GM19328 (cell line): ENCODE results near the gene KCTD3.
A peak's percentile ranks its signal among the peaks of the same experiment; 100 is the strongest.

Experiments
- ATAC-seq: cut with Tn5 transposase; IDR thresholded peaks from one replicate; pipeline ENCODE4 v1.9.1; 2021; ENCODE audit warnings: mild to moderate bottlenecking, moderate library complexity; ENCODE audit not compliant: unreplicated experiment

The KCTD3 gene

DNA sequence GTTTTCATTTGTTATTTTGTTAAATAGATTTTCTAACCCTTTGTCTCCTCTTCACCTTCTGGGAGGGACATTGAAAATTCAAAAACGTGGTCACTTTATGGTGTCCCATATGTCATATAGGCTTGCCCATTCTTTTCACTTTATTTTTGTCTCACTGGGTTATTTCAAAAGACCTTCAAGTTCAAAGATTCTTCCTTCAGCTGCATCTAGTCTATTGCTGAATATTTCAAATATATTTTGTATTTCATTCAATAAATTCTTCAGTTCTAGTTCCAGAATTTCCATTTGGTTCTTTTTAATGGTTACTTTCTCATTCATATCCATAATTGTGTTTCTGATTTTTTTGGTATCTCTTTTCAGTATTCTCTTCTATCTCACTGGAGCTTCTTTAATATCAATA is 11.6 kb upstream of the KCTD3 start:
- no peak for ATAC-seq

DNA sequence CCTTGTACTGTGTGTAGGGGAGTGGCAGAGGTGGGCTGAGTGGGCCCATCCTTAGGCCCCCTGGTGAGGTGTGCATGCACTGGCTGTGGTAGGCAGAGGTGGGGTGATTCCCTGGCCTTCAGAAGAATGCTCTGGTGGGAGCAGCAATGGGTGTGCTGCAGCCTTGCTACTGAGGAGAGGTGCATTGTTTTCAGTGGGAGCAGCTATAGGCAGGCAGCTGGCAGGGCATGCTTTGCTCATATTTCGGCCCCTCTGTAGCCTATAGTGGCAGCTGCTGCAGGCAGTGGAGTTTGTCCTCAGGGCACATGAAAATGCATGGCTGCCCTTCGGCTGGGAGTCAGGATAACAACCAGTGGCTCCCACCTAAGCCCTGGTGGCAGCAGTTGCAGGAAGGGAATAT is 10.1 kb upstream of the KCTD3 start:
- no peak for ATAC-seq

DNA sequence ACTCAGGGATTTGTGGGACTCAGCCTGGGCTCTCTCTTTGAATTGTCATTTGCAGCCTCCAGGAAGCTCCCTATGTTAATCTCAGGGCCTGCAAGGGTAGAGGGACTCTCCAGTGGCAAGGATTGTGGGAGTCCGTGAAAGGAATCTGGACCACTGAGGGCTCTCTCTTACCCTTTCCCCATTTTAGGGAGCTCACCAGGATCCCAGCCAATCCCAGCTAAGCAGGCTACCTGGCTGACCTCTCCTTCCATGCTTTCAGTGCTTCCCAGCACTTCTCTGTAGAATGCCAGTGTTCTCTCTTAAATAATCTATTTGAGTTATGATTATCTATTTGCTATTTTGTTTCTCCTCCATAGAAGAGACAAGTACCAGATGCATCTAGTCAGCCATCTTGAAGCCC is 9.6 kb upstream of the KCTD3 start:
- ATAC-seq, result no peak

DNA sequence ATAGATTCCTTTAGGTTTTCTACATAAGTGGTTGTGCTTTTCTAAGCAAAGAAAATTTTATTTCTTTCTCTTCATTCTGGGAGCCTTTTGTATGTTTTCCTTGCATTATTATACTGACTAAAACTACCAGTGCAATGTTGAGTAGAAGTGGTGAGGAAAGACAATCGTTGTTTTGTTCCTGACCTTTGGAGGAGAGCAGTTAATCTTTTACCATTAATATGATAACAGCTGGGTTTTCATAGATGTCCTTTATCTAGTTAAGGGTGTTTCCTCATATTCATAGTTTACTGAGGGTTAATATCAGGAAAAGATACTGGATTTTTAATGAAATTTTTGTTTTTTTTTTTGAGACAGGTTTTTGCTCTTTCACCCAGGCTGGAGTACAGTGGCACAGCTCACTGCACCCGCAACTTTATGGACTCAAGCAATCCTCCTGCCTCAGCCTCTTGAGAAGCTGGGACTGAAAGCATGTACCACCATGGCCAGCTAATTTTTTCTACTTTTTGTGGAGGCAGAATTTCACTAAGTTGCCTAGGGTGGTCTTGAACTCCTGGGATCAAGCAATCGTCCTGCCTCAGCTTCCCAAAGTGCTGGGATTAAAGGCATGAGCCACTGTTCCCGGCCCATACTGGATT is 9.0 kb upstream of the KCTD3 start:
- ATAC-seq, result no peak

DNA sequence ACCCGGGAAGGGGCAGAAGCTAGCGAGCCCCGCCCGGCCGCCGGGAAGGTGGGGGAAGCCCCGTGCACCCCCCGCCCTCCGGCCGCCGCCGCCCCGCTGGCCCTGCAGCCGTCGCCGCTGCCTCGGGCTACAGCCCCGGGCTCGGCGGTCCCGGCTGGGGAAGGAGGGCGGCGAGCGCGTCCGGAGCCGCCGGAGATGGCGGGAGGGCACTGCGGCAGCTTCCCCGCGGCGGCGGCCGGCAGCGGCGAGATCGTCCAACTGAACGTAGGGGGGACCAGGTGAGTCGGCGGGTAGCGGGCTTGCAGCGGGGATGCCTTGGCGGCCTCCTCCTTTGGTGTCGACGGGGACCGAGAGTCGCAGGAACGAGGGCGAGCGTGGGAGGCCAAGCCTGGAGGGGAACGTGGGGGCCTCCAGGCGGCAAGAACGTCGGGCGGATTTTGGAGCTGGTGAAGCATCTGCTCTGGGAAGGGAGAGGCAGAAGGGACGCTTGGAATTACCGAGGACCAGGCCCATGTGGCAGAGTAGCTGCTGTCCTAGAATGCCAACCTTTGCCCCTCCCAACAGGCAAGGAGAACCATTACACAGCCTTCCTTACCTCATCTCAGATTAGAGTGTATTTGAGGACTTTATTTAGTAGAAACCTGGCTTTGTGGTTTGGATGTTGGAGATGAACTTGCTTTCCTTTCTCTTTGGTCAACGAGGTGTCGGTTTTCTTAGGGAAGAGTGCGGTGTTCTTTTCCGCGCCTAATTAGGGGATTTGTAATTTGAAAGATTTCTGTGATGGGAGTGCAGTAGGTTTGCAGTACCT is 591 bp downstream of the KCTD3 start:
- peak; percentile 63 for ATAC-seq

DNA sequence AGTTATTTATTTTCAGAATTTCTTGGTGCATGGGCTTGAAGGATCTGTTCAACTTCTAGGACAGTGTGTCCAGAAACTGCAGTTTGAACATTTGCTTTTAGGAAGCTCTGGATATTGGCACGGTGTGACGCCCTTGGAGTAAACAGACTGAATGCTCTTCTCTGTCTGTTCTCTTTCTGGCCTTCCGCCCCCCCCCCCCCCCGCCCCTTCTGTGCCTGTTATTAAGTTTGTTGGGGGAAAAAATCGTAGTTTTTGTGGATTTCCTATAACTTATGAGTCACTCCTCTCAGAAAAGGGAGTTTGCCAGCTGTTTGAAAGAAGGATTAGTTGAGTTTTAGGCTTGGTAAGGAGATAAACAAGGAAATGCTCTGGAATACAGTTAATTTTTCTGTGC is 1.2 kb downstream of the KCTD3 start:
- ATAC-seq, result no peak

DNA sequence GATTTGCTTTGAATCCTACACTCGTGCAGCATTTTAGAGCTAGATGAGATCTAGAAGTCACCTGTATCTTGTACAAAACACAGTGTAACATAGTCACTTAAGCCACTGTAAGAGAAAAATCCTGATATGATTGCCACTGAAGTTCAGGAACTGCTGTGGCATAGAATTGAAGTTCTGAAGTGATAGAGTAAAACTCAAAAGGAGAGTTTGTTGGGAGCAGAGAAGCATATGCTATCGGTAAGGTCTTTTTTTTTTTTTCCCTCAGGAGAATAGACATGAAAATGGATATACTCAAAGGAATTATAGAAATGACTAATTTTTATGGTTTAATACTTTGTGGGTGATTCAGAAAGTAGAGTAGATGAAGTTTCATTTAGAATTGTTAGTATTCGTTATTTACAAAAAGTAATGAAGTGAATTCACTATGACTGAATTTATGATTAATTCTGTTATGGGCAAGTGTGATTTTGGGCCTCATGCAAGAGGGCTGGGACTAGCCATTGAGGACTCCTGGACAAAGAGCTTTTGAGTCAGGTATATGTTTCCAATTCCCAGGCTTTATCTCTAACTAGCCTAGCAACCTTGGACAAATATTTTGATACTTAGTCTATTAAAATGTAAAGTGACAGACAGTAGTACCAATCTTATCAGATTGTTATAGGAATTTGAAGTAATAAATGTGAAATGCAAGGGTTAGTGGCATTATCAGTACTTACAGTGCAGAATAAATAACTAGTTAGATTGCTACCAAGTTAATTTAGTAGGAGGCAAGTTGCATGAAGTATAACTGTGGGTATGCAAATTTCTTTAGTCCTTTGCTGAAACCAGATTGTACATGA is 3.1 kb downstream of the KCTD3 start:
- ATAC-seq, result no peak

DNA sequence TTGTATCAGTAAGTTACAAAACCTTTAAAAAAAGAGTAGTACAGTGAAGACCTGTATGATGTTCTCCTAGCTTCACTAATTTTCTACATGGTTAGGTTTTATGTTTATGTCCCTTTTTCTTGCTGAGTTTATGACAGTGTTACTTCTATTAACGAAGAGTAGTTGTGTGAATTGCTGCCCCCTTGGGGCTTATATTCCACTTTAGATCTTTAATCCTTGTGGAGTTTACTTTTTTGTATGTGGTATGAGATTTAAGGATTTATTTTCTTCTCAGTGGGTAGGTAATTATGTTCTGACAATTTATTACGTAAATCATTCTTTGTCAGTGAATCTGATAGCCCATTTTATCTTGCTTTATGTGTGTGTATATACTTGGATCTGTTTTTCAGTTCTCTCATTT is 14.8 kb downstream of the KCTD3 start:
- ATAC-seq, result no peak

DNA sequence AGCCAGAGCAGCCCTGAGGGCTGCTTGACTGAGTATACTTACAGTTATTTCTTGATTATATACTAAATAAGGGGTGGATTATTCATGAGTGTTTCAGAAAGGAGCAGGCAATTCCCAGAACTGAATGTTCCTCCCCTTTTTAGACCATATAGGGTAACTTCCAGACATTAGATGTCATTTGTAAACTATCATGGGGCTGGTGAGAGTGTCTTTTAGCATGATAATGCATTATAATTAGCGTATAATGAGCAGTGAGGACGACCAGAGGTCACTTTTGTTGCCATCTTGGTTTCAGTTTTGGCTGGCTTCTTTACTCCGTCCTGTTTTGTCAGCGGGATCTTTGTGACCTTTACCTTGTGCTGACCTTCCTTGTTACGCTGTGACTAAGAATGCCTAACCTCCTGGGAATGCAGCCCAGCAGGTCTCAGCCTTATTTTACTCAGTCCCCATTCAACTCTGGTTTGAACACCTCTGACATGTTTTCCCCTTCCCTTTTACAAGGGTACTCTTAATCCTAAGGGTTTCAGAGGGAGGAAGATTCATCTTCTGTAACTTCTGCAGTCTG is 16.2 kb downstream of the KCTD3 start:
- ATAC-seq, result no peak

DNA sequence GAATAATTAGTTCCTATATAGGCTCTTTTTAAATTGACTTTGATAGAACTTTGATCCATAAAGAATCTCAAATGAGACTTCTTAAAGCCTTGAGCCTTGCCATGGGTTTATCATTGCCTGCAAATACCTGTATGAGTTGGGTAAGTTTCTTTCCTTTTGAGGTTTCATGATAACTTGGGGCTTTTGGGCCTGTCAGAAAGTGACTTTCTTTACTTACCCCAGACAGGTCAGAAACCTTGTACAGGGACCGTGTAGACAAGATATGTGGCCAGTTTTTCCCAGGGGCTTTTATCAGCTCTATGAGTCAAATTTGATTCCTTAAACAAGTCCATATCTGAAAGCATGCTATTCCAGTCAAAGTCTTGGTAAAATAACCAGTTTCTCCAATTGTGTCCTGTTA is 17.3 kb downstream of the KCTD3 start:
- ATAC-seq, result no peak

DNA sequence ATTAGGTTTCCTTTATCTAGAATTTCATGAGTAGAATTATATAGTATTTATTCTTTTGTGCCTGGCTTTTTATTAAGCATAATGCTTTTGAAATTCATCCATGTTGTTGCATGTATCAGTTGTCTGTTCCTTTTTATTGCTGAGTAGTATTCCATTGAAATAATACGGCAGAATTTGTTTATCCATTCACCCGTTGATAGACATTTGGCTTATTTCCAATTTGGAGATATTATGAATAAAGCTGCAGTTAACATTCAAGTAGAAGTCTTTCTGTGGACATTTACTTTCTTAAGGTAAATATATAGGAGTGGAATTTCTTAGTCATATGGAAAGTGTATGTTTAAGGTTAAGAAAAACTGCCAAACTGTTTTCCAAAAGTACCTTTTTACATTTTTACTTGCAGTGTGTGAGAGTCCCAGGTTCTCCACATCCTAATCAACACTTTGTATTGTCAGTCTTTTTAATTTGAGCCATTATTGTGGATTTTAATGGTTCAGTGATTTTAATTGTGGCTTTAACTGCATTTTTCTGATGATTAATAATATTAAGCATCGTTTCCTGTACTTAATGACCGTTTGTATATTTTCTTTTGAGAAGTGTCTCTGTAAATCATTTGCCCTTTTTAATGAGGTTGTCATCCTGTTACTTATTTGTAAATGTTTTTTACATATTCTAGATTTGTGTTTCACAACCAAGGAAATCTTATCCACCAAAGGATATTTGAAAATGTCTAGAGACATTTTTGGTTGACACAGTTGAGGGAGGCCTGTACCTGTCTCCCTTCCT is 22.7 kb downstream of the KCTD3 start:
- ATAC-seq, result no peak

DNA sequence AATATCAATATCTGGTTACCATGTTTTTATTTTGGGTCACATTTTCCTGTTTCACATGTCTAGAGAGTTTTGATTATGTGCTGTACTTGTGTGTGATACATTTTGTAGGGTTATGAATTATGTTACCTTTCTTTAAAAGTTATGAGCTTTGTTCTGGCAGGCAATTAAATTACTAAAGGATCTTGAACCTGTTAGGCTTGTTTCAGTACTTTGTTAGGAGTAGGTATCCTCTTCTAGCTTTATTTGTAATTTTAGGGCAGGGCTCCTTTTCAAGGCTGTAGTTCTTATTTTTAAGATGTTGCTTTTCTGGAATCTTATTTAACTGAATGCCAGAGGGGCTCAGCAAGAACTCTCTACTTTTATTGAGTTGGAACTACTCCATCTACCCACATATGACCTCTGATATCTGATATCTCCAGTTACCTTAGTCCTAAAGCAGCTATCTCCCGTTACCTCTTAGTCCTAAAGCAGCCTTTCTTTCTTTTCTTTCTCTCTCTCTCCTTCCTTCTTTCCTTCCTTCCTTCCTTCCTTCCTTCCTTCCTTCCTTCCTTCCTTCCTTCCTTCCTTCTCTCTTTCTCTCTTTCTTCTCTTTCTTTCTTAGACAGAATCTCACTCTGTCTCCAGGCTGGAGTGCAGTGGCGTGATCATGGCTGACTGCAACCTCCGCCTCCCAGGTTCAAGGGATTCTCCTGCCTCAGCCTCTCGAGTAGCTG is 23.8 kb downstream of the KCTD3 start:
- no peak for ATAC-seq

DNA sequence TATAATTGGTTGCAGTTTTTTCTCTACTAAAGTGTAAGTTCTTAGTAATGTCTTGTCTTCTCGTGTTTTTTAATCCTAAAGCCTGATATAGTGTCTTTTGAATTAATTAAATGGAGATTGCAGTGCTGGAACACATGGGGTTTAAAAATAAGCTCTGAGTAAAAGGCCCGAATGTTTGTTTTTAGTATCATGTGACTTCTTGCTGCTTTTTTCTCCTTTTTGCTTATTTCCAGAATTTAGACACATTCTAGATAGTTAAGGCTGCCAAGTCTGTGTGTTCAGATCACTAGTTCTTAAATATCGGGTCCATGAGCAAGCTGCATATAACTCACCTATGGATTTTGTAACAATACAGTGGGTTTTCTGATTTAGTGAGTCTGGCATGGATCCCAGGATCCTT is 27.5 kb downstream of the KCTD3 start:
- ATAC-seq, result no peak

DNA sequence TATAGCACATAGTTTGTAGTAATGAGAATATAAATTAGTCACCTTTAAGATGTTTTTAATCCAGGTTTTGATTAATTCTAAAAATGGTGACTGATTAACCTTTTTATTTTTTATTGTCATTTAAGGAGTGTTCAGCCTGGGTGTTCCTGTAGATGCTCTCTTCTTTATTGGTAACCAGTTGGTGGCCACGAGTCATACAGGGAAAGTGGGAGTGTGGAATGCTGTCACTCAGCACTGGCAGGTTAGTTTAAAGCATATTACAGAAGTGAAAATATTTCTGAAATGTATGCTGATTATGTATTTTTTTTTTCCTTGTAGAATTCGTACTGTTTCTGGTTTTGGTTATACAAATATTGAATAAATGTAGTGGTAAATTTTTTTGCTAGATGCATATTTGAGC is 28.1 kb downstream of the KCTD3 start:
- ATAC-seq, result no peak

DNA sequence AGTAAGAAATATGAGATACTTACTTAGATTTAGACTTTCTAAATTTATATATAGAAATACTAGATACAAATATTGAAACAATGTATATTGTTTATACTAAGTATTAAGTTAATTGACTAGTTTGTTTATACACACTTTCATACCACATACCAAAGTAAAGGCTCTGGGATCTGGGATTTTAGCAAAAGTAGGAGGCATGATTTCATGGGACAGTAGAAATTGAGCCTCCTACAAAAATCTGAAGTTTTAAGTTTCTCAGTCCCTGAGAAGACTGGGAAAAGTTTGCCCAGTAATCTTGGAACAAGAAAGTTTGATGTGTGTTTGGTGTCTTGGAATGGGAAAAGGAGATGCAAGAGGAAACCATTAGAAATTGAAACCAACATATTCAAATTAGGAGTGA is 30.9 kb downstream of the KCTD3 start:
- ATAC-seq, result no peak

DNA sequence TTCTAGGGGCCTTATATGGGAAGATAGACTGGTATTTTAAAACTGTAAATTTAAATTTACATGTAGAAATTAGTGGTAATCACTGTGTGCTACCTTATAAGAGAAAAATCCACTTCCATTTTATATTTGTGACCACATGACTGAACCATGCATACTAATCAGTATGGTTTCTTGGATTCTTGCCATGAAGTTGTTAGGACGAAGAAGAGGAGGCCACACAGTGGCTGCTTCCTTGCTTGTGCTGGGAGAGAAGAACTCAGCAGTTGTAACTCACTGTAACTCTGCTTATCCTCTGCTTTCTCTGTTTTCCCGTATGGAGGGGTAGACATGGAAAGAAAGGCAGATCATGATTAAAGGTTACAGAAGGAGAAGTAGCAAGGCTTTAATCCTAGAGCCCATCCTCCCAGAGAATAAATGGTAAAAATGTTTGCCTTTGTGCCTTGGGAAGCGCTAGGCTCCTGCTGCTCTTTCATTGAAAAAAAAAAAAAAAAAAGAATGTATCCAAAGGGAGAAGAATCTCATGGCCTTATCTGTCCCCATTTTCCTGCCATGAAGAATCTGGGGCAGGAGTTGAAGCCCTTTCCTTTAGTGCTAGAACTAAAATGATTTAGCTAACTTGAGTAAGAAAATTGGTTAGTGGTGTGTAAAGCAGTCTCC is 32.4 kb downstream of the KCTD3 start:
- no peak for ATAC-seq

DNA sequence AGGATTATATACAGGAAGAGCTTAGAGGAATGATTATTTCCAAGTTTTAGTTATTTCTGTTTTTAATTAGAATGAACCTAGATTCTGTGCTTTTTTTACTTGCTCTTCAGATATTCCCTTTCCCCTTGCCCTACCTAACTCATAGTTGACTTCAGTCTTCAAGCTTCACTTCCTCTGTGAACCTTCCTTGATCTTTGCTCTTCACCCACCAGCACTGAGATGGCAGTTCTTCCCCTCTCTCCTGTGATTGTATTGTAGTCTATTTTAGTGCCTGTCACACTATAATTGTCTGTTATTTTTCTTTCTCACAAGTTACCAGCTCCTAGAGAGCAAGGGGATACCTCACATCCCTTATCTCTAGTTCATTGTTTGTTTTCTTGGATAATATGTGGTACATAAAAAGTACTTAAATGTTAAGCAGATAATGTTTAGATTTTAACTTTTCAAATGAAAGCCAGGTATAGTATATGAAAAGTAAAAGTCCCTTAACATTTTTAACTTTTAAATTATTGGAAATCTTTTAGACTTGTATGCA is 33.2 kb downstream of the KCTD3 start:
- ATAC-seq, result no peak

DNA sequence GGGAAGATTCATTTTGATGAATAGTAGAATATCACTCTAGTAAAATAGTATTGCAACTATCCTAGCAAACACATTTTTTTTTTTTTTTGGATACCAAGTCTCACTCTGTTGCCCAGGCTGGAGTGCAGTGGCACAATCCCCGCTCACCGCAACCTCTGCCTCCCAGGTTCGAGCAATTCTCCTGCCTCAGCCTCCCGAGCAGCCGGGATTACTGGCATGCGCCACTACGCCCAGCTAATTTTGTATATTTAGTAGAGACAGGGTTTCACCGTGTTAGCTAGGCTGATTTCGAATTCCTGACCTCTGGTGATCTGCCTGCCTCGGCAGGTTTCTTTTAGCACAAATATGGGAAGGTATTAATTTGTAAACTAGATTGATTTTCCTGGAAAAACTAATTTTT is 33.8 kb downstream of the KCTD3 start:
- no peak for ATAC-seq

DNA sequence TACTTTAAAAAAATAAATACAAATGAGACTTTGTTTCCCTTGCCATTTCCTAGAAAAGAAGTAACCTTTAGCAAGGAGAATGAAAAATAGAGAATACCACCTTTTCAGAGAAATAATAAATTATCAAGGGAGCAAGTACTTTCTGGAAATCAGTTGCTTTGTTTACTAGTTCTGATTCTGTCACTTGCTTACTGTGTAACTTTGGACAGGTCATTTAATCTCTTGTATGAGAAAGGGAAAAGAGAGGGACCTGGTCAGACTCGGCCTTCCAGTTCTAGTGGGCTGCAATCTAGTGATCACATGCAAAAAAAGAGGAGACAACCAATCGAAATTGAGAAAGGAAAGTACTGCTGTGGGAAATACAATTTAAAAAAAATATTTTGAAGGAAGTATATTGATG is 34.2 kb downstream of the KCTD3 start:
- ATAC-seq, result no peak
